GM18873 (cell line): ENCODE results near the gene EIF4B.

Source experiments
- ATAC-seq: cut with Tn5 transposase; IDR thresholded peaks from one replicate; pipeline ENCODE4 v1.9.1; 2021; ENCODE audit warnings: mild to moderate bottlenecking, moderate library complexity, moderate number of reproducible peaks; ENCODE audit not compliant: unreplicated experiment, low FRiP score

EIF4B gene

DNA sequence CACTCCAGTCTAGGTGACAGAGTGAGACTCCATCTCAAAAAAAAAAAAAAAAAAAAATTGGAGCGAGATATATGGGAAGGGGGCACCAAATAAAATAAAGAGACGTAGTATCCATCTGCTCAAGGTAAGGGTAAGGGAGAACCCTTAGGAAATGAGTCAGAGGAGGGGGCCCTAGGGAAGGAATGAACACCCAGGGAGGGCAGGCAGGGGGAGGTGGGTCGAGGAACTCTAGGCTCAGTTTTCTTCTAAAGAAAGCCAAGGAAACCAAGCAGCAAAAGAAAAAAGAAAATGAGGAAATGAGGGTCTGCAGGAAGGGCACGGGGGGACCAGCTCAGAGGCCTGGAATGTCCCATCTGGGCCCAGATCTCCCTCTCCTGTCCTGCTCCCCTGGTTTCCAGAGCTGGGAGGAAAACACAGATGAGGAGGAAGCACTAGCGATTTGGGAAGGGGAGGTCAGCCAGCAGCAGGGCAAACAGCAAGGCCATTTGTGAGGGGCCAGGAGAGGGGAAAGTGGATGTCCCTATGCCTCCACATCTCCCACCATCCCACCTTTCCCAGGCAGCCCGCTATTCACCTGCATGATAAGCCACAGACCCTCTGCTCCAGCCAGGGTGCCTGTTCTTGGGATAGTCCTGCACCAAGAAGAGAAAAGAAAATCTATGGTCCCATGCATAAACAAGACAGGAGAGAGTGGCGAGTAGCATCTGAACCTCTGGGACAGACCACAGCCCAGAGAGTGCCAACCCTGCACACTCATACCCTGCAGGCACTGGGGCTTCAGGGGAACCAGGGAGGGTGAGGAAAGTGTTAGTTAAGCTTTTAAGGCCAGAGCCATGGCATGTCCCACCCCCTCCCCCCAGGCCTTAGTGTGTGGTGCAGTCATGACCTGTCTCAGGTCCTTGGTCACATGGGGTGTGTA lies 61.1 kb downstream of the EIF4B start:
- no peak for ATAC-seq

DNA sequence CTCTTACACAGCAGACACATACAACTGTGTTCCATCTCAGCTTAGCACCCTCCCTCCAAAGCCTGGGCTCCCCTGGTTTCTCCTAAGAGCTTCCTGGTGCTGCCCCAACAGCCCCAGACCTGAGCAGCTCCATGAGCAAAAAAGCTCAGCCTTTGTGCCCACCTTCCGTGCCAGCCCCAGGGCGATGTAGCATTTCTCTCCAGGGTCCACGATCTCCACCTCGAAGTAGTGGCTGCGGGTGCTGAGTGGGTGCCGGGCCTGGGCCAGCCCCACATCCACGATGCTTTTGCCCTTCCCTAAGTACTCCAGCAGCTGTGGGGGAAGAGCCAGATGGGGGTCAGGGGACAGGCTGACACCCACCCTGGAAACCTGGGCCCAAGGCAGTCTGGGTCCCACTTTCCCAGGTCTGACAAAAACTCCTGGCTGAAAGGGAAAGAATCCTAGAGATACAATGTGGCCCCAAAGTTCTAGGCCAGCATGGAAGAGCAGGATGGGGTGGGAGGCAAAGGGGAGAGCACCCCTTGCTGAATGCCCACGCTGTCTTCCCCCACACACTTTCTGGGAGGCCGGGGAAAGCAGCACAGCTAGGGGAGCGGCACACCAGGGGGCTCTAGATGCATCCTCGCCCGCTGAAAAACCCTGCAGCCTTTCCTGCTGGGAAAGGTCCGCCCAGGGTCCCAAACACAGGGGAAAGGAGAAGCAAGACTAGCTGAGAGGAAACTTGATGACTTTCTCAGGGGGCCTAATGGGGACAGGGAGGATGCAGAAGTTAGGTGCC lies 61.9 kb downstream of the EIF4B start:
- no peak for ATAC-seq

DNA sequence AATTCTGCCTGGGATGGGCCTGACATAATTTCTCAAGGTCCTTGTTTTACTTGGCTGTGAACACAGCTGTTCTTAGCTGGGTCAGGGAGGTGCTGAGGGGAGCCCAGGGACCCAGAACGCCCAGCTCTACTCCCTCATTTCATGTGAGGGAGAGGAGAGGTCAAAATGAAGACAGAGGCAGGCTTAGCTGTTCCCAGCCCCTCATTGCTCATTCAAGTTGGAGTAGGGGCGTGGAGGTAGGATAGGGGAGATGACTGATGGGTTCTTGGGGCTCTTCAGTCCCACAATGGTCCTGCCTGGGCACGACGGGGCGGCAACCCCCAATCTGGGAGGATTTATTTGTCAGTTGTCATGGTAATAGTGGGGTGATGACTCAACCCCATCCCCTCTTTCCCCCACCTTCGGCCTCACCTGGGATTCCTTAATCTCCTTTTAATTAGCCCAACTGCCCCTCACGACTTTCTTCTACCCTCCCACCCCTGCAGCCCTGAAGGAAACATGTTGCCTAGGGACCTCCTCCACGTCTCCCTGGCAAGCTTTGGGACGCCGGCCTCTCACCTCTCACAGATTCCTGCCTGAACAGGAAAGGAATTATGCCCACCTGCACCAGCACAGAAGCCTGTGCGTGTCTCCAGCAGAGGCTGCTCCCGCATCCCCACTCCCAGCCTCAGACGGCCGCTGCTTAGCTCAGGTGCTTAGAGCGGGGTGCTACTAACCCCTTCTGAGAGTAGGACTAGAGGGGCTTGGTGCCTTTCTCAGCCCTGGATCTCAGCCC lies 62.7 kb downstream of the EIF4B start:
- ATAC-seq = no peak

DNA sequence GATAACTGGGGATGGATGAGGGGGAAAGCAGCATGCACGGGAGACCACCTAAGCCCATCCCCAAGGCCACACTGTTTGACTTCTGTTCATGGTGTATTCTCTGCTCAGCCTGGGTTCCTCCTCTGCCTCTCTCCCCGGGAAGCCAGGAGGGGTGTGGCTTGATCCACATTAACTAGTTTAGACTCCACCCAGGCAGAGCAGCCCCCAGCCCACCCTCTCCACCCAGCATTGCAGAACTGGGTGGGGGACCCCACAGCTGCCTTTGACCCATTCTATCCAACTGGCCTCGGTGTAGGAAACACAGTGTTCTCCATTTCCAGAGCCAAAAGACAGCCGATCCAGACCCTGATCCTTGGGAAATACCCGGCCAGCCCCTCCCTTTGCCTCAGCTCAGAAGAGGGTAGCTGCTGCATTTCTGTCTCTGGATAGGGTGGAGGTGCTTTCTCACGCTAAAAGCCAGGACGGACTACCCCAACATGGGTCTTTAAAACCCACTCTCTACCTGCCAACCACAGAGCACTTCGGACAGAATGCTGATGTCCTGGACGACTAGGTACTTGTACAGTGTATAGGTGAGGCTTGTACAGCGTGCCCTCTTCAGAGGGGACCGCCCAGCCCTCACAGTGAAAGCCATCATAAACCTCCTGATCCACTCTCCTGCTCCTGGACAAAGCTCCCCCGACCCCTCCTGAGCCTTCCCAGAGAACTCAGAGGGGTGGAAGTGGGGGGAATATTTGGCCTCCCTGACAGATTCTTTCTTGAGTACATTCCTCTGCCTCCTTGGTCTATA lies 63.6 kb downstream of the EIF4B start:
- ATAC-seq = no peak

DNA sequence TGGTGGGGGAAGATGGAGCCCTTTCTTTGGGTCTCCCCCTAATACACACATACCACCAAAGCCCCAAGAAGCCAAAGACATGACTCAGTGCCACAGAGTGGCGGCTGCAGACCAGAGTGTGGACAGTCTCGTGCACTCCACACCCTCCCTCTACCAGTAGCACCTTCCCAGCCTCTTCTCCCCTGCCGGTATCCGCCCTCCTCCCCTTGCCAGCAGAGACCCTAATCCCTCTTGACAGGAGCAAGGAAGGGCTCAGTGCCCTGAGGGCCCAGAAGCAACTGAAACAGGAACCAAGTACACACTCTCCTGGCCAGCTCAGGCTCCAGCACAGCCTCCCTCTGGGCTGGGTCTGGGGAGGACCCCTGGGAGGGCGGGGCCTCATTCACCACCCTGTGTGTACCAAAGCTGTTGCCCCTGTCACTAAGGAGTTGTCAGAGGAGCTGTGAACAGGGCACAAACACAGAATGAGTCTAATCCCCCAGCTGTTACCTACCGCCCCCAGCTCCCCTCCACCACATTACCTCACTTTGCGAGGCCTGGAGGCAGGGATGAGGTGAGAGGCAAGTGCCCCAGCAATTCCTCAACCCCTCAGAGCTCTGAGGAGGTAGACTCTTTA lies 64.7 kb downstream of the EIF4B start:
- no peak for ATAC-seq

DNA sequence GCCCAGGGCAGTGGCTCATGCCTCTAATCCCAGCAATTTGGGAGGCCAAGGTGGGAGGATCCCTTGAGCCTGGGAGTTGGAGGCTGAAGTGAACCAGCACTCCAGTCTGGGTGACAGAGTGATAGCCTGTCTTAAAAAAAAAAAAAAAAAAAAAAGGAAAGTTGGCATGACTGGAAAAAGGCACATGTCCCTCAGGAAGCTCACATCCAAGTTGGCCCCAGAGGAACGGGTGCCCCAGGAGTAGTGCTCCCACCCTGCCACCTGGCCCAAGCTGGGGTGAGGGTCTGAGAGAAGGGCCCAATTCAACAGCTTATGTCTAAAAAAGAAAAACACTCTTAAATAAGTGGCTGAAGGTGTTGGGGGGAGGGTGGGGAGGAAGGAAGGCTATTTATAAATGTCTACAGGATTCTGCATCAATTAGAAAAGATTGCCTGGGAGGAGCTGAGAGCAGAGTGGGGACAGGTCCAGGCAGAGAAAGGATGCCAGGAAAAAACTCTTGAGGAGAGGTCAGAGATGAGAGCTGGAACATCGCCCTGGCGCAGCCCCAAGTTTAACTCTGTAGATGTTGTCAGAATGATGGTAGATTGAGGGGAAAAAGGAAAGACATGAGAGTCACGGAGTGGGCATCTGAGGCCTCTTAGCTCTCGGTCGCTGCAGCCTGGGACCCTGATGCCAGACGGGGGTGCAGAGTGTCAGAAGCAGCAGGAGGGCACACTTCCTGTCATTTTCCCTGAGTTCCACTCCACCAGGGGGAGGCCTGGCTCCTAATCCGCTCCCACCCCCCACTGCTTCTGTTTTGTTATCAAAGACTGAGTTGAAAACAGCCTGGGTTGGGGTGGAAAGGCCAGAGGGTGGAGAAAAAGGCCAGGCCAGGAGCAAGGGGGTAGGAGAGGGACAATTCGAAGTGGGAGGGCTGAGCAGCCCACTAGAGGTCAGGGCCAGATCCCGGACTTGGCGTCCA lies 65.6 kb downstream of the EIF4B start:
- no peak for ATAC-seq

DNA sequence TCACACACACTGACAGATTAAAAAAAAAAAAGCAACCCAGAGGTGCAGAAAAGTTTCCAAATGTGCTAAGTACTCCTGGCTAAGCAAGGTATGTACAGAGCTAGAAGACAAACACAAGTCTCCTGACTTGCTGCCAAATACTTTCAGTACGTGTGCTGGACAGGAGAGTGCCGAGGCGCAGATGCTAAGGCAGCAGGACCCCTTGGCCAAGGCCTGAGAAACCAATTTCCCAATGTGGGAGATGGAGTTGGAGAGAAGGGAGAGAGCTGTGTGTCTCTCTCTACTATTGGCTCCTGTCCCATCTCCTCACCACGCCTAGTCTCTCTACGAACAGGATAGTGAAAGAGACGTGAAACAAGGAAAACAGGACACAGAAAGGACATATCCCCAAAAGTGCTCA lies 67.6 kb downstream of the EIF4B start:
- ATAC-seq = no peak

DNA sequence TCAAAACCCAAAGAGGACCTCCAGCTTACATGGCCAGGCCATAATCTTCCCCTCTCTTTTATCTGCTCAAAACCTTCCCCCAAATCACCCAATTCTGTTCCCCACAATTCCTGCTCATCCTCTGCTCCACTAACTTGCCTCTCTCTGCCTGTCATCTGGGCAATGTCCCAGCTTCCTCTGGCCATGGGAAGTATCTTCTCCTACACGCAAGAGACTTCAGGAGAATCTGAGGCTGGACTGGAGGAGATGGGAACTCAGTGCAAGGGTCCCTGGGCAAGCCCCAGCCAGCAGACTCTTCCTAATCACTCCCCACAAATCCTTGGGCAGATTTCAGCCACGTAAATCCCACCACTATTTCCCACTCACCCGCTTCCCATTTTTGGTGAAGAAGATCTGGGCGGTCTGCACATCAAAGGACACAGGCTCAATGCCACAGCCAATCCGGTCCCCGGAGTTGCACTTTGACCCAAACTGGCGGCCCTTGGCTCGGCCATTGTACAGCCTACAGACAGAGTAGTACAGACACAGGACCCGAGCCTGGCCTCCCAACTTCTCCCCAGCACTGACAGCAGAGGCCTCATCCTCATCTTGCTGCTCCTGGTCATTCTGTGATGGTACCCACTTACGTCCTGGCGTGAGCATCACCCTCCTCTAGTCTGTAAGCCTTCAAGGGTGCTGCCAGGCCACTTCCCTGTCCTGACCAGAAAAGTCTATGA lies 68.2 kb downstream of the EIF4B start:
- no peak for ATAC-seq

DNA sequence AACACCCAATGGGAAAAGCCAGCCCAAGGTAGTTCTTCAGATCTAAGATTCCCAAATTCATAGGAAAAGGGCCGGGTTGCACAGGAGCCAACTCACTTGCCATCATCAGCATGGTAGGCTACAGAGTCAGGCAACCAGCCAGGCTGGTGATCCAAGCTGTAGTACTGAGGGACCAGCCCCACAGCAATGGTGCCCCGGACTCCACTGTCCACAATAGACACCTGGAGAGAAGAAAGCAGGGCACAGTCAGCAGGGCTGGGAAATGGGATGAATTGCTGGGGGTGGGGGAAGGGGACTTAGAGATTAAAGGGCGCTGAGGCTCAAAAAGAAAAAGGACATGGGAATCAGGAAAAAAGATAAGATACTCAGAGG lies 68.7 kb downstream of the EIF4B start:
- ATAC-seq = no peak

DNA sequence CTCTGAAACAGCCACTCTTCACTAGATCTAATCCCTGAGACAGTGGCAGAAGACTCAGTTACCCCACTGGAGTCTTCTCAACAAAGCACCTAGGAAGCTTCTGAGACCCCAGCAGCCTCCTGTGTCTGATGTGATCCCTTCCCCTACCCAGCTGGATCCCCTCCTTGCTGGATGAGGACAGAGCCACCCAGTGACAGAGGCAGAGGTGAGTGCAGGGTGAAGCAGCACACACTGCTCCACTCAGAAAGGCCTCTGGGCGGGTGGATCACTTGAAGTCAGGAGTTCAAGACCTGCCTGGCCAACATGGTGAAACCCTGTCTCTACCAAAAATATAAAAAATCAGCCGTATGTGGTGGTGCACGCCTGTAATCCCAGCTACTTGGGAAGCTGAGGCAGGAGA lies 70.2 kb downstream of the EIF4B start:
- no peak for ATAC-seq

DNA sequence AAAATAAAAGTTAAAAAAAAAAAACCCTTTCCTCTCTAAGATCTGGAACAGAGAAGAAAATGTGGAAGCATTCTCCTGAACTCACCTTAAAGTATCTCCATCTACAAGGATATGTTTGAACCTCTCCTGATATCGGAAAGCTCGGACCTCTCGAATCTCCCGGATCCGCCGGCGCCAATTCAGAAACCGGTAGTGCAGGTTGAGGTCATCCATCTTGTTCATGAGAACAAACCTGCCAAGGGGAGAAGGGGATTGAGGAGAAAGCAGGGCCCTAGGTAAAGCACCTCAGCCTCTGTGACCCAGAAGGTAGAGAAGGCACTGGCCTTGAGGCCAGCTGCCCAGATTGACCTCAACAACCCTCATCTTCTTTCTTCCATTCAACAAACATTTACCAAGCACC lies 70.8 kb downstream of the EIF4B start:
- no peak for ATAC-seq

DNA sequence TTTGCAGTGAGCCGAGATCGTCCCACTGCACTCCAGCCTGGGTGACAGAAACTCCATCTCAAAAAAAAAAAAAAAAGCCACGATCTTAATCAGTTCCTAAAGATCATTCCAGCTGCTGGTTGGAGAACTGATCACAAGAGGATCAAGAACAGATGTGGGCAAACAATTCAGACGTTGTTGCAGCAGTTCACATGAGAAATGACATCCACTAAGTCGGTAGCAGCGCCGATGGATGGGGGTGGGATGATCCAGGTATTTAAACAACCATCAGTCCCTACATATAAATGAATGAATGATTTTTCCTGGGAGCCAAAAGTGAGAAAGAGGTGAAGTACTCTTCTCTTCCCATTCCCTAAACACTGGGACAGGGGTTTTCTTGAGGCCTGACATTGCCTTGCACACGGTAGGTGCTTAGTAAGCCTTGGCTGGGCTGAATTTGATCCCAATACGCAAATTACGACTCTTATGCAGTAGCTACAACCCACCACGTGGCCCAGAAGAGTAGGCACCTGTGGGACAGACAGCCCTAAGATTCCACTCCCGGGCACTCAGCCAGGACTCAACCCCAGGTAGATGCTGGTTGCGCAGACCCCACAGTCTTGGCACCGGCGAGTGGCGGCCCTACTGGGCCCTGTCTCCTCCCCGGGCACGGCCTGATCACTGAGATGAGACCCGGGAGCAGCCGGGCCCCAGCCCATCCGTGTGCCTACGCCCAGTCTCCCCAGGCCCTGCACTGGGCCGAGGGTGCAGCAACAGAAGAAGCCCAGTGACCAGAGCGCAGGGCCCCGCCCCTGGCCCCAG lies 72.4 kb downstream of the EIF4B start:
- peak; percentile 14 for ATAC-seq

DNA sequence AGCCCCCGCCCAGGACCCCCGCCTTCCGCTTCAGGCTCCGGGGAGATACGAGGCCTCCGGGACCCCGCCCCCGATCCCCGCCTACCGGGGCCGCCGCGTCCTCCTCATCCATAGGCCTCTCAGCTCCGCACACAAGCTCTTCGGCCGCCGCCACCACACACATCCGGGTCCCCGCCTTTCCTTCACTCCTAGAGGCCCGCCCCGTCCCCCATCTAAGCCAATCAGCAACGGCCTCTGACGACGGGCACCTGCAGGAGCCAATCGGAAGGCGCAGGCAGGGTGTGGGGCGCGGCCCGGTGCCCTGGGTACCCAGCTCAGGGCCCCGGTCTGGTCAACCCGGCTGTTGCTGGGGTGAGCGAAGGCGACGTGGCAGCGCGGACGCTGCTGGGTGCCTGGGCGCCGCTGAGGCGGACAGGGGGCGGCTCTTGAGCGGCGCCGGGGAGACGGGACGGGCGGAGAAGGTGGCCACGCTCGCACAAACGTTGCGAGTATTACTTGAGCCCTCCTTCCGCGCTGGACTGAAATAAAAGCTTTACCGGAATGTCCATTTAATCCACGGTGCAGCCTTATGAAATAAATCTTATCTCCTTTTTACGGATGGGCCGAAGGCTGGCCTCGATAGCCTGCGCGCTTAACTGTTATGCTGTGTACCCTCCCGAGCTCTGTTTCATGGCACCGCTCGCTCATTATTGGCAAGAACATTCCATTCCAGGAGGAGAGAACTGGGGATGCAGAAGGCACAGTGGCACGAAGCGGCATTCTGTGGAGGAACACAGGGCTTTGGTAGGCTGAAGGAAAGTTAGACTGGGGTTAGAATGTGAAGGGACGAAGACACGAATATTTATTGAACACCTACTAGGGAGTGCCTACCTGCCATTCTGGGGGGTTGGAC lies 73.2 kb downstream of the EIF4B start, which contains the start of gene SPRYD3:
Gene SPRYD3 (minus strand): TSS at position 165 of the 892 bp plus-strand sequence. CDS start 57 bp downstream, at position 108.
- peak; percentile 96 for ATAC-seq

DNA sequence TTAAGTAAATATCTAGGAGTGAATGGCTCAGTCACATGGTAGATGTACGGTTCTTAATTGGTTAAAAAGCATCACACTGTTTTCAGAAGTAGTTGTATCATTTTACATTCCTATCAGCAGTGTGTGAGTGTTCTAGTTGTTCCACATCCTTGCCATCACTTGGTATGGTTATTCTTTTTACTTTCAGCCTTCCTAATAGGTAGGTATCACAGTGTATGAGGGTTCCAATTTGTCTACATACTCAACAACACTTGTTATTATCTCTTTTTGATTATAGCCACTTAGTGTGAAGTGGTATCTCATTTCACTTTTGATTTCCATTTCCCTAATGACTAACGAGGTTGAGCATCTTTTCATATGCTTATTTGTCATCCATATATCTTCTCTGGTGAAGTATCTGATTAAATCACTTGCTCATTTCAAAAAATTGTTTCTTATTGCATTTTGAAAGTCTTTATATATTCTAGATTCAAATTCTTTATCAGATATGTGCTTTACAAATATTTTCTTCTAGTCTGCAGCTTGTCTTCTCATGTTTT lies 76.5 kb downstream of the EIF4B start:
- no peak for ATAC-seq

DNA sequence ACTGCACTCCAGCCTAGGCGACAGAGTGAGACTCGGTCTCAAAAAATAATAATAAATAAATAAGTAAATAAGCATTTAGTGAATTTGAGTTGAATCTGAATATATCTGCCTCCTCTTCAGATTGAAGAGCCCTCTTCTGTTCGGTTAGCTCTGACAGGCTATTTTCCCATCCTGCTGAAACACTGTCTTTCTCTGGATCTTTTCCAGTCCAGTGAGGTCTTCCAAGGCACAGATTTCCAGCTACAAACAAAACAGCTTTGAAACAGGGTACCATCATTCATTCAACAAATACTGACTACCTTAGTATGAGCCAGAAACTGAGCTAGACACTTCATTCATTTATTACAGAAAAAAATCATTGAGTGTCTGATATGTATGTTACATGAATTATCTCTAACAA lies 80.1 kb downstream of the EIF4B start:
- no peak for ATAC-seq

DNA sequence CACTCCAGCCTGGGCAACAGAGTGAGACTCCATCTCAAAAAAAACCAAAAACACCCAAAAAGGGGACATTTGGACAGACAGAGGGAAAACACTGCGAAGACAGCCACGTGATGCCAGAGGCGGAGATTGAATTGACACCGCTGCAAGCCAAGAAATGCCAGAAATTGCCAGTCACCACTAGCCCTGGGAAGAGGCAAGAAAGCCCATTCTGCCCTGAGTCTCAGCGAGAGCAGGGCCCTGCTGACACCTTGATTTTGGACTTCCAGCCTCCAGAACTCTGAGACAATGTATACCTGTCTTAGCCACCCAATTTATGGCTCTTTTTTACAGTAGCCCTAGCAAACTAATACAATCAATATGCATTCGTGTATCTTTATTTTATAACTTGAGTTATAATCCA lies 83.8 kb downstream of the EIF4B start:
- no peak for ATAC-seq
